Measurements from ENCODE around the gene GAS5. TPM values are rescaled to one million over a fixed set of nuclear protein-coding genes. Genes with fewer than 3 reads are reported as not detected.

Gene GAS5
- total RNA-seq, 4 donors from 2014 or later, result 95.6 to 270 (median 193) TPM

GRCh38 chr1:173870252-173871075, 2.7 kb upstream of the GAS5 start:
- H3K4me3 ChIP-seq, result no peak overlapping the region
- peaks cover 0 to 10% (median 0%) of the 10 kb centered on the region in 3 donors for H3K36me3 ChIP-seq
- no peaks in the 10 kb centered on the region for H3K9me3 ChIP-seq
- DNase-seq, result peak; percentile 41 to 76 (median 59)
- no peaks in the 10 kb centered on the region for H3K27me3 ChIP-seq
- H3K27ac ChIP-seq, result peak overlapping the region; percentile 29 to 97 (median 72)
- TF ChIP-seq CTCF (IDR thresholded peaks at IDR 0.05), result no peak
- TF ChIP-seq POLR2A (IDR thresholded peaks at IDR 0.05), result peak in 1 of 2 donors; percentile 38
- H3K4me1 ChIP-seq, result peaks cover 0 to 41% (median 5%) of the 10 kb centered on the region in 4 donors

- Histone ChIP-seq H3K27me3 (no peaks in the 10 kb centered on the region), H3K9me3 (no peaks in the 10 kb centered on the region), H3K4me1 (peaks cover 0 to 43% (median 6%) of the 10 kb centered on the region in 4 donors), H3K27ac (peak overlapping the region; percentile 94 to 98 (median 96)), H3K4me3 (peak overlapping the region; percentile 69 to 86 (median 80)), H3K36me3 (peaks cover 0 to 18% (median 0%) of the 10 kb centered on the region in 3 donors)
- no peak for DNase-seq
- no peak for TF ChIP-seq POLR2A (IDR thresholded peaks at IDR 0.05)
- no peak for TF ChIP-seq CTCF (IDR thresholded peaks at IDR 0.05)
Measured at GRCh38 chr1:173869021-173869359, 1.2 kb upstream of the GAS5 start.

- Histone ChIP-seq H3K27me3 (no peaks in the 10 kb centered on the region), H3K27ac (peak within 1 kb of the TSS; percentile 94 to 98 (median 96)), H3K4me1 (peaks cover 0 to 43% (median 6%) of the 10 kb centered on the region in 4 donors), H3K4me3 (peak within 1 kb of the TSS; percentile 69 to 86 (median 80)), H3K36me3 (peaks cover 0 to 23% (median 0%) of the 10 kb centered on the region in 3 donors), H3K9me3 (no peaks in the 10 kb centered on the region)
- TF ChIP-seq CTCF (IDR thresholded peaks at IDR 0.05) (no peak), POLR2A (IDR thresholded peaks at IDR 0.05) (peak; percentile 63 to 76)
- DNase-seq, result peak; percentile 96 to 99 (median 98)
Measured at GRCh38 chr1:173868266-173869020, 654 bp upstream of the GAS5 start, which contains the start of gene ZBTB37. Gene ZBTB37, plus strand, starts transcription at chr1:173868380. Its CDS starts 1,846 bp downstream, at chr1:173870226.

- TF ChIP-seq CTCF (IDR thresholded peaks at IDR 0.05), result peak in 1 of 6 experiments; percentile 1
- TF ChIP-seq POLR2A (IDR thresholded peaks at IDR 0.05), result no peak
- H3K27ac ChIP-seq, result peak overlapping the region; percentile 94 to 98 (median 96)
- peaks cover 0 to 35% (median 0%) of the 10 kb centered on the region in 3 donors for H3K36me3 ChIP-seq
- no peaks in the 10 kb centered on the region for H3K27me3 ChIP-seq
- peaks cover 0 to 43% (median 6%) of the 10 kb centered on the region in 4 donors for H3K4me1 ChIP-seq
- H3K9me3 ChIP-seq, result no peaks in the 10 kb centered on the region
- DNase-seq, result peak in 1 of 3 donors; percentile 21
- H3K4me3 ChIP-seq, result peak overlapping the region; percentile 69 to 86 (median 80)
Measured at GRCh38 chr1:173867141-173867752, 542 bp downstream of the GAS5 start.

- Histone ChIP-seq H3K4me1 (peaks cover 0 to 43% (median 6%) of the 10 kb centered on the region in 4 donors), H3K36me3 (peaks cover 0 to 38% (median 0%) of the 10 kb centered on the region in 3 donors), H3K9me3 (no peaks in the 10 kb centered on the region), H3K27me3 (no peaks in the 10 kb centered on the region), H3K4me3 (peak overlapping the region; percentile 69 to 86 (median 80)), H3K27ac (peak overlapping the region; percentile 94 to 98 (median 96))
- no peak for TF ChIP-seq POLR2A (IDR thresholded peaks at IDR 0.05)
- no peak for TF ChIP-seq CTCF (IDR thresholded peaks at IDR 0.05)
- no peak for DNase-seq
Measured at GRCh38 chr1:173866413-173867115, 1.2 kb downstream of the GAS5 start.

All from Peyer's patch (tissue), 4 donors.